H1 (cell line): ENCODE data around the gene LRRC56. TPM values are rescaled to one million over a fixed set of nuclear protein-coding genes. Genes with fewer than 3 reads are reported as not detected.

Source experiments
- CTCF ChIA-PET: fragments of 300-600 bp; sonication (Branson Sonifier 250); formaldehyde crosslinking; loops from one replicate; lab custom pipeline; 2021; ENCODE audit not compliant: partially characterized antibody; lab: Charles Lee
- POLR2A ChIA-PET: fragments of 300-600 bp; sonication (Branson Sonifier 250); formaldehyde crosslinking; loops from one replicate; lab custom pipeline; 2021; ENCODE audit warnings: inconsistent platforms; ENCODE audit not compliant: partially characterized antibody; lab: Charles Lee
- DNase-seq, 2 experiments: peaks; one replicate each; pipeline versions ENCODE4 v3.0.0 to v3.0.0-alpha.2; 2010 to 2022; ENCODE audit warnings: low spot score in 2 of 2, low read depth in 1 of 2, mixed read lengths in 1 of 2
- FAIRE-seq: peaks from 2 replicates; lab custom pipeline; 2011; peaks lifted over from hg19 to GRCh38; lab: Jason Lieb, UNC
- H2AFZ ChIP-seq: 2 replicates; pipeline ENCODE4 v1.8.1; 2012; ENCODE audit warnings: low read length, inconsistent platforms
- H2AK5ac ChIP-seq: 2 replicates; pipeline ENCODE4 v1.6.1; 2013; ENCODE audit warnings: low read depth, low read length
- H2BK120ac ChIP-seq: replicated peaks from 2 replicates; pipeline ENCODE3; 2013; ENCODE audit warnings: low read depth, low read length, inconsistent platforms
- H2BK12ac ChIP-seq: 2 replicates; pipeline ENCODE4 v1.6.1; 2013; ENCODE audit warnings: low read depth, low read length
- H2BK15ac ChIP-seq: 2 replicates; pipeline ENCODE4 v1.6.1; 2013; ENCODE audit warnings: low read length
- H2BK20ac ChIP-seq: 2 replicates; pipeline ENCODE4 v1.6.1; 2013; ENCODE audit warnings: low read length
- H2BK5ac ChIP-seq: 2 replicates; pipeline ENCODE4 v1.6.1; 2013; ENCODE audit warnings: low read depth, low read length
- H3K14ac ChIP-seq: 2 replicates; pipeline ENCODE4 v1.6.1; 2013; ENCODE audit warnings: inconsistent platforms; ENCODE audit not compliant: insufficient read length
- H3K18ac ChIP-seq: 2 replicates; pipeline ENCODE4 v1.6.1; 2013; ENCODE audit warnings: low read length; ENCODE audit errors: extremely low read depth
- H3K23ac ChIP-seq: 2 replicates; pipeline ENCODE4 v1.6.1; 2013; ENCODE audit warnings: inconsistent platforms; ENCODE audit not compliant: insufficient read length
- H3K23me2 ChIP-seq: 2 replicates; pipeline ENCODE4 v1.6.1; 2013; ENCODE audit warnings: low read depth, low read length
- H3K27ac ChIP-seq: 2 replicates; pipeline ENCODE4 v1.6.1; 2011; ENCODE audit warnings: low read depth, low read length, inconsistent platforms
- H3K27me3 ChIP-seq, 4 experiments: replicated peaks in 1 of 4; 1 replicate in 1 of 4; 2 replicates in 3 of 4; pipeline versions ENCODE4 v1.6.1 to v1.8.1; 2011 to 2013; ENCODE audit warnings: low read length in 3 of 4, mild to moderate bottlenecking in 3 of 4, inconsistent platforms in 2 of 4, mixed read lengths in 2 of 4, moderate library complexity in 1 of 4; ENCODE audit not compliant: control insufficient read depth in 3 of 4, insufficient read depth in 3 of 4; ENCODE audit errors: extremely low read depth in 1 of 4
- H3K36me3 ChIP-seq, 4 experiments: 2 replicates each; pipeline versions ENCODE4 v1.6.1 to v1.8.1; 2011 to 2013; ENCODE audit warnings: mild to moderate bottlenecking in 4 of 4, low read length in 3 of 4, moderate library complexity in 2 of 4, control low read depth in 1 of 4, inconsistent platforms in 1 of 4; ENCODE audit not compliant: insufficient read depth in 4 of 4, control insufficient read depth in 2 of 4
- H3K4ac ChIP-seq: replicated peaks from 2 replicates; pipeline ENCODE3; 2013; ENCODE audit warnings: low read length, low read depth, mixed read lengths, inconsistent platforms; ENCODE audit not compliant: insufficient read length
- H3K4me1 ChIP-seq, 4 experiments: replicated peaks in 1 of 4; 1 replicate in 1 of 4; 2 replicates in 3 of 4; pipeline versions ENCODE4 v1.6.1 to v1.8.1; 2011 to 2013; ENCODE audit warnings: low read length in 3 of 4, inconsistent platforms in 2 of 4, mixed read lengths in 1 of 4; ENCODE audit not compliant: insufficient read depth in 4 of 4, control insufficient read depth in 3 of 4
- H3K4me2 ChIP-seq, 2 experiments: 2 replicates each; pipeline versions ENCODE4 v1.6.1 to v1.8.1; 2011 to 2013; ENCODE audit warnings: low read depth in 2 of 2, low read length in 2 of 2, control low read depth in 1 of 2, inconsistent platforms in 1 of 2, mild to moderate bottlenecking in 1 of 2; ENCODE audit not compliant: insufficient read depth in 1 of 2
- H3K4me3 ChIP-seq, 4 experiments: fragments of 200-600, 300-600 bp in 1 of 4; sonication (generic), shearing (Covaris generic), sonication (Bioruptor Twin) in 1 of 4; 2 replicates each; pipeline versions ENCODE4 v1.5.1 to v1.8.1; 2011 to 2016; ENCODE audit warnings: low read length in 4 of 4, low read depth in 3 of 4, control low read depth in 2 of 4, inconsistent platforms in 2 of 4, mild to moderate bottlenecking in 2 of 4, mixed read lengths in 1 of 4, moderate library complexity in 1 of 4; ENCODE audit not compliant: insufficient read depth in 2 of 4; ENCODE audit errors: extremely low read depth in 1 of 4
- H3K56ac ChIP-seq: replicated peaks from 2 replicates; pipeline ENCODE3; 2013; ENCODE audit warnings: low read depth, mild to moderate bottlenecking, mixed read lengths, low read length, inconsistent platforms; ENCODE audit not compliant: insufficient read length
- H3K79me1 ChIP-seq: 2 replicates; pipeline ENCODE4 v1.6.1; 2013; ENCODE audit warnings: low read depth, low read length, control low read depth
- H3K79me2 ChIP-seq, 2 experiments: 2 replicates each; pipeline versions ENCODE4 v1.6.1 to v1.8.1; 2012 to 2013; ENCODE audit warnings: low read length in 2 of 2, mild to moderate bottlenecking in 2 of 2, inconsistent platforms in 1 of 2; ENCODE audit not compliant: insufficient read depth in 2 of 2, control insufficient read depth in 1 of 2
- H3K9ac ChIP-seq, 4 experiments: replicated peaks in 1 of 4; 1 replicate in 1 of 4; 2 replicates in 3 of 4; pipeline versions ENCODE4 v1.6.1 to v1.8.1; 2011 to 2013; ENCODE audit warnings: low read depth in 3 of 4, low read length in 3 of 4, control low read depth in 2 of 4, mild to moderate bottlenecking in 2 of 4, moderate library complexity in 2 of 4, inconsistent platforms in 1 of 4; ENCODE audit errors: extremely low read depth in 1 of 4
- H3K9me3 ChIP-seq, 2 experiments: 2 replicates each; pipeline versions ENCODE4 v1.6.1 to v1.8.1; 2012 to 2013; ENCODE audit warnings: mild to moderate bottlenecking in 2 of 2, moderate library complexity in 2 of 2, control low read depth in 1 of 2, inconsistent platforms in 1 of 2, low read depth in 1 of 2, low read length in 1 of 2, mixed read lengths in 1 of 2; ENCODE audit not compliant: insufficient read depth in 2 of 2
- H4K20me1 ChIP-seq, 2 experiments: replicated peaks in 1 of 2; 2 replicates each; pipeline versions ENCODE3 to v1.8.1; 2011 to 2013; ENCODE audit warnings: inconsistent platforms in 2 of 2, low read length in 2 of 2, mild to moderate bottlenecking in 1 of 2; ENCODE audit not compliant: insufficient read depth in 2 of 2, control insufficient read depth in 1 of 2
- H4K5ac ChIP-seq: 2 replicates; pipeline ENCODE4 v1.6.1; 2013; ENCODE audit warnings: low read length, low read depth, mixed read lengths, inconsistent platforms; ENCODE audit not compliant: insufficient read length
- H4K8ac ChIP-seq: 2 replicates; pipeline ENCODE4 v1.8.0; 2013; ENCODE audit warnings: mild to moderate bottlenecking, moderate library complexity, low read length, inconsistent platforms; ENCODE audit not compliant: insufficient read depth; ENCODE audit errors: extremely low read depth
- H4K91ac ChIP-seq: replicated peaks from 2 replicates; pipeline ENCODE3; 2013; ENCODE audit warnings: low read length, mixed read lengths, inconsistent platforms; ENCODE audit not compliant: insufficient read length
- CHD2 ChIP-seq: IDR thresholded peaks from 2 replicates; pipeline ENCODE4 v1.6.1; 2012; ENCODE audit warnings: low read length, improper control_type of control experiment
- CTBP2 ChIP-seq: IDR thresholded peaks from 2 replicates; pipeline ENCODE4 v1.7.0; 2011; ENCODE audit warnings: borderline replicate concordance, mild to moderate bottlenecking, moderate library complexity, mixed read lengths, low read length; ENCODE audit not compliant: insufficient read depth, insufficient read length
- EP300 ChIP-seq, 2 experiments: IDR thresholded peaks; 1 replicate in 1 of 2; 2 replicates in 1 of 2; pipeline ENCODE4 v1.6.1; 2011 to 2012; ENCODE audit warnings: low read depth in 2 of 2, low read length in 2 of 2, mild to moderate bottlenecking in 2 of 2, borderline replicate concordance in 1 of 2, inconsistent platforms in 1 of 2, moderate library complexity in 1 of 2
- HDAC6 ChIP-seq: IDR thresholded peaks from one replicate; pipeline ENCODE4 v1.7.1; 2012; ENCODE audit warnings: low read depth, mild to moderate bottlenecking, inconsistent platforms, low read length, moderate library complexity
- KDM1A ChIP-seq: fragments of 200-600, 300-600 bp; sonication (generic); IDR thresholded peaks from 2 replicates; pipeline ENCODE4 v1.7.1; 2016; ENCODE audit warnings: mild to moderate bottlenecking, low read length, borderline replicate concordance
- MAFK ChIP-seq: IDR thresholded peaks from 2 replicates; pipeline ENCODE4 v1.6.1; 2012; ENCODE audit warnings: low read depth, mild to moderate bottlenecking, improper control_type of control experiment, low read length
- RFX5 ChIP-seq: IDR thresholded peaks from 2 replicates; pipeline ENCODE4 v1.6.1; 2011; ENCODE audit warnings: low read depth, low read length, improper control_type of control experiment, borderline replicate concordance
- SIN3A ChIP-seq, 2 experiments: IDR thresholded peaks in 1 of 2; conservative IDR thresholded peaks in 1 of 2; 2 replicates each; pipeline ENCODE4 v1.6.1; 2011 to 2012; ENCODE audit warnings: low read length in 2 of 2, improper control_type of control experiment in 1 of 2, low read depth in 1 of 2, mild to moderate bottlenecking in 1 of 2
- SP1 ChIP-seq: IDR thresholded peaks from 2 replicates; pipeline ENCODE4 v1.6.1; 2011; ENCODE audit warnings: low read depth, low read length
- TAF7 ChIP-seq: optimal IDR thresholded peaks from 2 replicates; pipeline ENCODE3; 2011; ENCODE audit warnings: low read depth, mild to moderate bottlenecking, inconsistent platforms, low read length, moderate library complexity, borderline replicate concordance
- WGBS, 2 experiments: shearing (Covaris generic) in 1 of 2; methylation state at CpG; one replicate each; pipeline versions ENCODE4 v1.1.6 to v1.1.7; 2013 to 2015; ENCODE audit warnings: low lambda C conversion rate in 2 of 2, mixed read lengths in 2 of 2, inconsistent platforms in 1 of 2, low coverage in 1 of 2, missing lambda C conversion rate in 1 of 2; ENCODE audit not compliant: insufficient replicate concordance in 2 of 2, insufficient coverage in 1 of 2, insufficient read length in 1 of 2; ENCODE audit errors: extremely low coverage in 1 of 2, missing lambda C conversion rate in 1 of 2; 5-methylcytosine and 5-hydroxymethylcytosine counted together
- polyA plus RNA-seq, 7 experiments: library from polyadenylated mRNA; depleted of rRNA in 3 of 7; stranded (reverse) in 5 of 7; unstranded in 2 of 7; fragments of >200 nt in 5 of 7; fragments of 200-250 nt in 2 of 7; gene quantifications; 1 replicate in 5 of 7; 2 replicates in 1 of 7; 4 replicates in 1 of 7; pipeline versions ENCODE4 v1.2.1 to v1.2.3, GENCODE V29; 2011 to 2013; ENCODE audit warnings: missing spikeins in 2 of 7, mixed read lengths in 2 of 7
- total RNA-seq: library from RNA; stranded (reverse); fragmentation: NEBNext Ultra II Directional; extraction: Animal tissue kit (Norgen Biotek cat#: 25700); gene quantifications from 2 replicates; pipeline ENCODE4 v1.2.1, GENCODE V29; 2021
- TF ChIP-seq, protein P1 (sequence below): IDR thresholded peaks from 2 replicates; pipeline ENCODE4 v1.6.1; 2012; ENCODE audit warnings: inconsistent platforms
- TF ChIP-seq, protein P2 (sequence below): IDR thresholded peaks from 2 replicates; pipeline ENCODE4 v1.6.1; 2011; ENCODE audit warnings: low read length, improper control_type of control experiment

LRRC56 gene
- total and polyA plus RNA-seq, 2 of the 8 experiments (the other 6 are each of a cell fraction or from before 2014, with no cell fraction given): 0.94 to 1.9 TPM

DNA sequence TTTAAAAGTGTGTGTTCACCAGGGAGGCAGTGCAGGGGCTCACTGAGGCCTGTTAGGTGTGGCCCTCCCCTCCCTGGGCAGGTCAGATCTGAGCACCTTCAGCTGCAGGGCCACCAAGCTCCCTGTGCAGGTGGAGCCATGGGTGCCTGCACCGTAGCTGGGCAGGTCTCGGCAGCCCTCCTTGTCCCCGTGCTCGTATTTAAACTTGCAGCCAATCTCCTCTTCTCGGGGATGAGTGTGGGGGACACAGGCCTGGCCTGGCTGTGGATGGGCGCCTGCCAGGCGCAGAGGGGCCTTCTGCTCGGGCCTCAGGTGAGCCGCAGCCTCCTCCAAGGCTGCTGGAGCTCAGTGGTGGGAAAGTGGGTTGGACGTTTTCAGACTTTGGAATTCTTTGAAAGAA, 58.1 kb downstream of the LRRC56 start:
- WGBS, 2 experiments: 88% methylated on average over 9 of the region's 10 CpGs; no CpG with 5 or more reads in 1 of the 2 experiments
- Histone ChIP-seq H3K36me3 (peaks cover 18 to 66% (median 52%) of the 10 kb centered on the region in 4 experiments), H3K23ac (no peak overlapping the region), H4K91ac (no peak overlapping the region), H3K4me1 (no peaks in the 10 kb centered on the region), H4K8ac (no peak overlapping the region), H3K9me3 (no peaks in the 10 kb centered on the region), H2AFZ (no peak overlapping the region), H3K56ac (no peak overlapping the region), H3K9ac (no peak overlapping the region), H3K4ac (no peak overlapping the region), H3K27ac (no peak overlapping the region; the same call in 1 of the 2 replicates), H3K79me1 (peaks cover 4% of the 10 kb centered on the region; the same call in 1 of the 2 replicates), H4K20me1 (peaks cover 5 to 6% of the 10 kb centered on the region in 2 experiments), H2BK12ac (no peak overlapping the region), H3K79me2 (no peaks in the 10 kb centered on the region; a peak in 1 of 4 replicates), H4K5ac (no peak overlapping the region), H3K14ac (no peak overlapping the region), H2AK5ac (no peak overlapping the region), H3K4me2 (no peak overlapping the region), H3K4me3 (no peak overlapping the region), H2BK20ac (no peak overlapping the region), H3K23me2 (no peaks in the 10 kb centered on the region), H3K27me3 (no peaks in the 10 kb centered on the region), H2BK5ac (no peak overlapping the region), H2BK15ac (no peak overlapping the region), H2BK120ac (no peak overlapping the region), H3K18ac (no peak overlapping the region)
- ChIA-PET POLR2A (no interaction called here), CTCF (interaction anchor here (0.5 to 2.4 kb wide), 9 partner anchors 9 to 70 kb away, joined by 3 to 8 read pairs (median 4); no protein-coding TSS in a partner anchor)
- FAIRE-seq (no peak), DNase-seq (no peak)
- TF ChIP-seq CTBP2 (no peak), SP1 (no peak), CHD2 (no peak), SIN3A (conservative IDR thresholded peaks at IDR 0.05 in 1 of 2, IDR thresholded peaks at IDR 0.05 in 1 of 2; ENCODE audit: low read depth in 1 of 2, low read length in 2 of 2) (no peak), HDAC6 (no peak), RFX5 (no peak), KDM1A (no peak), TAF7 (no peak), EP300 (IDR thresholded peaks at IDR 0.05; ENCODE audit: borderline replicate concordance in 1 of 2, low read depth in 2 of 2, low read length in 2 of 2) (no peak), MAFK (no peak)
- TF ChIP-seq, protein P1, sequence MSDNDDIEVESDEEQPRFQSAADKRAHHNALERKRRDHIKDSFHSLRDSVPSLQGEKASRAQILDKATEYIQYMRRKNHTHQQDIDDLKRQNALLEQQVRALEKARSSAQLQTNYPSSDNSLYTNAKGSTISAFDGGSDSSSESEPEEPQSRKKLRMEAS: no peak
- TF ChIP-seq, protein P2, sequence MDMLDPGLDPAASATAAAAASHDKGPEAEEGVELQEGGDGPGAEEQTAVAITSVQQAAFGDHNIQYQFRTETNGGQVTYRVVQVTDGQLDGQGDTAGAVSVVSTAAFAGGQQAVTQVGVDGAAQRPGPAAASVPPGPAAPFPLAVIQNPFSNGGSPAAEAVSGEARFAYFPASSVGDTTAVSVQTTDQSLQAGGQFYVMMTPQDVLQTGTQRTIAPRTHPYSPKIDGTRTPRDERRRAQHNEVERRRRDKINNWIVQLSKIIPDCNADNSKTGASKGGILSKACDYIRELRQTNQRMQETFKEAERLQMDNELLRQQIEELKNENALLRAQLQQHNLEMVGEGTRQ: no peak
